AG09309 (cell line): ENCODE results near the gene LAD1.

Experiments used
- DNase-seq: peaks from one replicate; pipeline ENCODE4 v3.0.0-alpha.2; 2010; ENCODE audit warnings: low read depth
- H3K4me3 ChIP-seq: 2 replicates; pipeline ENCODE4 v1.5.1; 2011; ENCODE audit warnings: mild to moderate bottlenecking, low read depth, low read length, moderate library complexity; ENCODE audit not compliant: control insufficient read depth
- CTCF ChIP-seq: IDR thresholded peaks from 2 replicates; pipeline ENCODE4 v1.5.1; 2011; ENCODE audit warnings: mild to moderate bottlenecking, low read depth, low read length, inconsistent platforms; ENCODE audit not compliant: insufficient read depth, control insufficient read depth; ENCODE audit errors: missing control alignments

Gene LAD1

DNA sequence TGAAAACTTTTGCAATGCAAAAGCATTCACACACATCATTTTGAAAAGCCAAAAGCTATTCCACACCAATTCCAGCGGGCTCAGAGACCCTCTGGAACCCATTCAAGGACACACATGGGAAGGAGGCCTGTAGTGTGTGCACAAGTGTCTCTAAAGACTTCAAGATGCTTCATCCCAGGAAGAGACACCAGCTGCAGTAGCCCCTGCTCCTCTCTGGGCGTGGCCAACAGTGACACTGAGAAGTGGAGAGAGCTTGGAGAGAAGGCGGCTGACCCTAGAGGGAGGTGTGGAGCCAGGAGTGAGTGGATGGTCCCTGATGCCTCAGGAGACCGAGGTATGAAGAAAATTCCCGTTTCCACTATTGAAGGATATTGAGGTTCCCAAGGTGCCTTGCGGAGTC, 37.3 kb upstream of the LAD1 start:
- no peak overlapping the region for H3K4me3 ChIP-seq
- DNase-seq: no peak
- TF ChIP-seq CTCF: no peak

GRCh38 chr1:201434266-201434665, 35.1 kb upstream of the LAD1 start:
- H3K4me3 ChIP-seq: no peak overlapping the region
- no peak for TF ChIP-seq CTCF
- DNase-seq: no peak

GRCh38 chr1:201433609-201434008, 34.5 kb upstream of the LAD1 start:
- no peak for TF ChIP-seq CTCF
- DNase-seq: no peak

DNA sequence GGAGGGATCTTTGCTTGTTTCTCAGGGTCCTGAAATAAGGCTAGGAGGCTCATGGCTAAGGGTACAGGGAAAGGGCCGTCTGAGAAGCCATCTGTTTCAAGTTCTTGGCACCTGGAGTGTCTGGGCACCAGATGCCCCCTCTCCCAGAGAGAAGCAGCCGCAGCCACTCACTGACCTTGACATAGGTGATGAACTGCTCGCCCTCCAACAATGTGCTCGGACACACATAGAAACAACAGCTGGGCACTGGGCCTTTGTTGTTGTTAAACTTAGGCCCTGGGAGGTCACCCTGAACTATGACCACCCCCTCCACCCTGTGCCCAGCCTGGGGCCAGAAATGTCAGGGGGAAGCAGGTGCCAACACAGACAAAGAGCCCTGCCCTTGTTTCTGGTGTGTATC, 31.7 kb upstream of the LAD1 start:
- TF ChIP-seq CTCF: no peak
- no peak for DNase-seq

More at GRCh38 chr1:201433609-201434008, 34.5 kb upstream of the LAD1 start:
- H3K4me3 ChIP-seq: no peak overlapping the region

GRCh38 chr1:201429736-201430501, 30.8 kb upstream of the LAD1 start:
- no peak for DNase-seq
- no peak overlapping the region for H3K4me3 ChIP-seq
- no peak for TF ChIP-seq CTCF

More for the DNA sequence above, 31.7 kb upstream of the LAD1 start:
- H3K4me3 ChIP-seq: no peak overlapping the region

DNA sequence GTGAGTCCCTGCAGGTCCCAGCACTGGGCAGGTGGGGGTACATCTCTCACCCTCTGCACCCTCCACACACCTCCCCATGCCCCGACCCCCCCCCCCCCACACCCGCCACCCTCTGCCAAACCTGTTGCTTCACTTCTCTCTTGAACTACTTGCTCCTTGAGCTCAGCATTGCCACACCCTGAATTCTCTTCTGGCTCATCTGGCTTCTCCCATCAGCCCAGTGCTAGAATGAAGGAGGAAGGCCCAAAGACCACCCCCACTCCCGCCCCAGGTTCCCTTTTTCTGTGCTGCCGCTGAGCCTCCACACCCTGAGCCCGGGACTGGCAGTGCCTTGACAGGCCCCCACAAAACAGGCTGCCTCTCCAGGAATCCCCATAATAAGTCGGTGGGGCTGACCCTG, 28.8 kb upstream of the LAD1 start:
- TF ChIP-seq CTCF: no peak
- no peak for DNase-seq
- H3K4me3 ChIP-seq: no peak overlapping the region
